ENCODE measurements around the gene SPTBN4.

GRCh38 chr19:40543029-40543597, 76.3 kb downstream of the SPTBN4 start:
- TF ChIP-seq POLR2A (IDR thresholded peaks at IDR 0.05; ENCODE audit: low read depth, low read length) = no peak
- no peak for TF ChIP-seq CTCF (conservative IDR thresholded peaks at IDR 0.05; ENCODE audit: low read depth, low read length)
- no peak for TF ChIP-seq RFX5 (IDR thresholded peaks at IDR 0.05; ENCODE audit: low read depth, low read length)
- no peak for TF ChIP-seq CHD1 (IDR thresholded peaks at IDR 0.05; ENCODE audit: low read depth, low read length)
- no peak for TF ChIP-seq RAD21 (IDR thresholded peaks at IDR 0.05; ENCODE audit: low read length)
- TF ChIP-seq RCOR1 (IDR thresholded peaks at IDR 0.05; ENCODE audit: insufficient replicate concordance, low read length) = no peak
- no peak for TF ChIP-seq ELK1 (IDR thresholded peaks at IDR 0.05; ENCODE audit: borderline replicate concordance, low read depth, low read length)
- no peak for TF ChIP-seq FOS (IDR thresholded peaks at IDR 0.05; ENCODE audit: low read depth, low read length)
- TF ChIP-seq USF2 (IDR thresholded peaks at IDR 0.05; ENCODE audit: low read depth, low read length) = no peak
- no peak for TF ChIP-seq NFE2L2 (IDR thresholded peaks at IDR 0.05; ENCODE audit: low read depth, low read length)
- TF ChIP-seq MAZ (IDR thresholded peaks at IDR 0.05; ENCODE audit: borderline replicate concordance, low read depth, low read length) = no peak
